Keratinocyte (primary cell): ENCODE results near the gene C16orf92. TPM values are rescaled to one million over a fixed set of nuclear protein-coding genes. Genes with fewer than 3 reads are reported as not detected.

Source experiments
- DNase-seq: peaks from one replicate; pipeline ENCODE4 v3.0.0-alpha.2; 2011; ENCODE audit warnings: low read depth, missing footprints, low spot score
- FAIRE-seq: peaks from 2 replicates; lab custom pipeline; 2011; peaks lifted over from hg19 to GRCh38; lab: Jason Lieb, UNC
- H2AFZ ChIP-seq: 2 replicates; pipeline ENCODE4 v1.6.0; 2012; ENCODE audit warnings: low read length, control low read depth, inconsistent platforms; ENCODE audit not compliant: control insufficient read depth
- H3K27ac ChIP-seq: 2 replicates; pipeline ENCODE4 v1.5.1; 2011; ENCODE audit warnings: low read length; ENCODE audit not compliant: control insufficient read depth, insufficient read depth
- H3K27me3 ChIP-seq: 3 replicates; pipeline ENCODE4 v1.6.0; 2011; ENCODE audit warnings: low read length; ENCODE audit not compliant: control insufficient read depth, insufficient read depth; ENCODE audit errors: extremely low read depth
- H3K36me3 ChIP-seq, 2 experiments: 2 replicates in 1 of 2; 3 replicates in 1 of 2; pipeline ENCODE4 v1.5.1; 2011; ENCODE audit warnings: low read length in 2 of 2, mild to moderate bottlenecking in 1 of 2; ENCODE audit not compliant: control insufficient read depth in 2 of 2, insufficient read depth in 2 of 2; ENCODE audit errors: extremely low read depth in 1 of 2
- H3K4me1 ChIP-seq: 3 replicates; pipeline ENCODE4 v1.5.1; 2011; ENCODE audit warnings: low read length; ENCODE audit not compliant: control insufficient read depth, insufficient read depth; ENCODE audit errors: extremely low read depth
- H3K4me2 ChIP-seq: 3 replicates; pipeline ENCODE4 v1.6.0; 2011; ENCODE audit warnings: low read depth, low read length; ENCODE audit not compliant: control insufficient read depth, insufficient read depth; ENCODE audit errors: extremely low read depth
- H3K4me3 ChIP-seq, 3 experiments: fragments of 200-600 bp in 1 of 3; sonication (generic) in 1 of 3; 2 replicates in 2 of 3; 3 replicates in 1 of 3; pipeline ENCODE4 v1.5.1; 2011 to 2016; ENCODE audit warnings: low read length in 3 of 3, mild to moderate bottlenecking in 3 of 3, control low read depth in 2 of 3, inconsistent platforms in 1 of 3, low read depth in 1 of 3, mixed read lengths in 1 of 3, mixed run types in 1 of 3, moderate library complexity in 1 of 3; ENCODE audit not compliant: control insufficient read depth in 2 of 3, insufficient read depth in 2 of 3; ENCODE audit errors: extremely low read depth in 1 of 3
- H3K79me2 ChIP-seq: 2 replicates; pipeline ENCODE4 v1.6.0; 2012; ENCODE audit warnings: low read length; ENCODE audit not compliant: control insufficient read depth, insufficient read depth
- H3K9ac ChIP-seq: 3 replicates; pipeline ENCODE4 v1.6.0; 2011; ENCODE audit warnings: low read length; ENCODE audit not compliant: control insufficient read depth, insufficient read depth; ENCODE audit errors: extremely low read depth
- H3K9me1 ChIP-seq: 3 replicates; pipeline ENCODE4 v1.6.0; 2011; ENCODE audit warnings: low read length; ENCODE audit not compliant: control insufficient read depth, insufficient read depth; ENCODE audit errors: extremely low read depth
- H3K9me3 ChIP-seq: 2 replicates; pipeline ENCODE4 v1.5.1; 2012; ENCODE audit warnings: low read depth, low read length; ENCODE audit not compliant: control insufficient read depth
- H4K20me1 ChIP-seq: 3 replicates; pipeline ENCODE4 v1.6.0; 2011; ENCODE audit warnings: low read length; ENCODE audit not compliant: control insufficient read depth, insufficient read depth; ENCODE audit errors: extremely low read depth
- CTCF ChIP-seq, 3 experiments: IDR thresholded peaks in 1 of 3; conservative IDR thresholded peaks in 1 of 3; optimal IDR thresholded peaks in 1 of 3; 2 replicates in 2 of 3; 3 replicates in 1 of 3; pipeline versions ENCODE3 to v1.5.1; 2011; ENCODE audit warnings: low read length in 3 of 3, mild to moderate bottlenecking in 3 of 3, moderate library complexity in 2 of 3, control low read depth in 1 of 3, inconsistent platforms in 1 of 3; ENCODE audit not compliant: insufficient read depth in 2 of 3; ENCODE audit errors: extremely low read depth in 1 of 3
- EZH2 ChIP-seq: IDR thresholded peaks from one replicate; pipeline ENCODE4 v1.6.1; 2012; ENCODE audit warnings: inconsistent platforms, mild to moderate bottlenecking, low read length, moderate library complexity
- dilution Hi-C: fragments of 300-500 bp; cut with MboI; formaldehyde crosslinking; loops from one replicate; pipeline ENCODE4 v1.7.0; 2020; ENCODE audit warnings: low sequenced_read_pairs; ENCODE audit not compliant: extremely low pct_ligation_motif_present
- polyA plus RNA-seq, 5 experiments: library from polyadenylated mRNA; depleted of rRNA in 3 of 5; stranded (reverse) in 3 of 5; stranded (forward) in 1 of 5; unstranded in 1 of 5; fragments of >200 nt; gene quantifications; 1 replicate in 1 of 5; 2 replicates in 3 of 5; 3 replicates in 1 of 5; pipeline versions ENCODE4 v1.2.1 to v1.2.3, GENCODE V29; 2011 to 2012; ENCODE audit warnings: missing spikeins in 2 of 5, low read depth in 1 of 5, low replicate concordance in 1 of 5

Gene C16orf92
- polyA plus RNA-seq, 1 donor (not counting 4 experiments of a cell fraction or from before 2014, with no cell fraction given), result not detected

GRCh38 chr16:29988346-29989075 lies 34.5 kb upstream of the C16orf92 start:
- no peaks in the 10 kb centered on the region for H3K9me1 ChIP-seq
- H3K4me3 ChIP-seq, result no peak overlapping the region
- no peaks in the 10 kb centered on the region for H3K9me3 ChIP-seq
- H3K27ac ChIP-seq, result no peak overlapping the region
- no peaks in the 10 kb centered on the region for H3K27me3 ChIP-seq
- no peaks in the 10 kb centered on the region for H3K79me2 ChIP-seq
- H3K4me1 ChIP-seq, result no peaks in the 10 kb centered on the region
- no peaks in the 10 kb centered on the region for H4K20me1 ChIP-seq
- no peak for DNase-seq
- peaks cover 56 to 58% of the 10 kb centered on the region in 2 experiments for H3K36me3 ChIP-seq
- H3K4me2 ChIP-seq, result no peak overlapping the region
- FAIRE-seq, result no peak
- H3K9ac ChIP-seq, result no peak overlapping the region
- dilution Hi-C loops, result no loop called here
- H2AFZ ChIP-seq, result no peak overlapping the region
- no peak for TF ChIP-seq EZH2
- TF ChIP-seq CTCF (optimal IDR thresholded peaks at IDR 0.05 in 1 of 3, IDR thresholded peaks at IDR 0.05 in 1 of 3, conservative IDR thresholded peaks at IDR 0.05 in 1 of 3; ENCODE audit: extremely low read depth in 1 of 3, insufficient read depth in 2 of 3, low read length in 3 of 3), result no peak

- TF ChIP-seq CTCF (optimal IDR thresholded peaks at IDR 0.05 in 1 of 3, IDR thresholded peaks at IDR 0.05 in 1 of 3, conservative IDR thresholded peaks at IDR 0.05 in 1 of 3; ENCODE audit: extremely low read depth in 1 of 3, insufficient read depth in 2 of 3, low read length in 3 of 3) (no peak), EZH2 (no peak)
- FAIRE-seq (no peak), DNase-seq (no peak)
- Histone ChIP-seq H3K27ac (no peak overlapping the region), H3K9ac (no peak overlapping the region), H3K4me1 (peaks cover 7% of the 10 kb centered on the region), H3K36me3 (peaks cover 50 to 60% of the 10 kb centered on the region in 2 experiments), H3K9me1 (no peaks in the 10 kb centered on the region), H3K4me3 (no peak overlapping the region), H3K9me3 (no peaks in the 10 kb centered on the region), H4K20me1 (no peaks in the 10 kb centered on the region), H2AFZ (no peak overlapping the region), H3K79me2 (no peaks in the 10 kb centered on the region), H3K4me2 (no peak overlapping the region), H3K27me3 (no peaks in the 10 kb centered on the region)
- dilution Hi-C loops, result no loop called here
Observed at GRCh38 chr16:29989111-29989858, 33.7 kb upstream of the C16orf92 start.
